Lower leg skin (tissue), 4 donors: ENCODE results near the gene TIGD6. TPM values are rescaled to one million over a fixed set of nuclear protein-coding genes. Genes with fewer than 3 reads are reported as not detected.

Source experiments
- DNase-seq, 2 donors: peaks; one replicate each; pipeline ENCODE4 v3.0.0-alpha.2; 2019; ENCODE audit warnings: low spot score in 2 of 2
- H3K4me3 ChIP-seq: fragments of 200-600 bp; sonication (generic); 2 replicates; pipeline ENCODE4 v1.5.1; 2017; ENCODE audit warnings: mild to moderate bottlenecking, low read depth; ENCODE audit not compliant: poor library complexity, severe bottlenecking
- POLR2A ChIP-seq, 2 donors: fragments of 450-650 bp; IDR thresholded peaks; one replicate each; pipeline ENCODE4 v1.6.1; 2016 to 2017; ENCODE audit warnings: antibody characterized with exemption in 2 of 2, mild to moderate bottlenecking in 1 of 2, moderate library complexity in 1 of 2
- WGBS, 2 donors: methylation state at CpG; one replicate each; pipeline ENCODE4 v1.1.5; 2018; 5-methylcytosine and 5-hydroxymethylcytosine counted together
- intact Hi-C: fragments of 100-400 bp; cut with DNase I; formaldehyde crosslinking; loops from one replicate; pipeline ENCODE4 v1.15.0; 2023; ENCODE audit warnings: low total_unique reads
- total RNA-seq, 4 donors: library from RNA; depleted of rRNA; stranded (reverse); fragments of >200 nt; gene quantifications; one replicate each; pipeline ENCODE4 v1.1.0, GENCODE V29; 2016
- TF ChIP-seq, protein P1 (sequence below), 3 donors: fragments of 450-650 bp; IDR thresholded peaks; one replicate each; pipeline ENCODE4 v1.5.1; 2016; ENCODE audit warnings: antibody characterized with exemption in 3 of 3, mild to moderate bottlenecking in 3 of 3, moderate library complexity in 2 of 3

TIGD6 gene
- total RNA-seq: 1 to 10 TPM; 3.8 to 8.3 (median 6.0) TPM

DNA sequence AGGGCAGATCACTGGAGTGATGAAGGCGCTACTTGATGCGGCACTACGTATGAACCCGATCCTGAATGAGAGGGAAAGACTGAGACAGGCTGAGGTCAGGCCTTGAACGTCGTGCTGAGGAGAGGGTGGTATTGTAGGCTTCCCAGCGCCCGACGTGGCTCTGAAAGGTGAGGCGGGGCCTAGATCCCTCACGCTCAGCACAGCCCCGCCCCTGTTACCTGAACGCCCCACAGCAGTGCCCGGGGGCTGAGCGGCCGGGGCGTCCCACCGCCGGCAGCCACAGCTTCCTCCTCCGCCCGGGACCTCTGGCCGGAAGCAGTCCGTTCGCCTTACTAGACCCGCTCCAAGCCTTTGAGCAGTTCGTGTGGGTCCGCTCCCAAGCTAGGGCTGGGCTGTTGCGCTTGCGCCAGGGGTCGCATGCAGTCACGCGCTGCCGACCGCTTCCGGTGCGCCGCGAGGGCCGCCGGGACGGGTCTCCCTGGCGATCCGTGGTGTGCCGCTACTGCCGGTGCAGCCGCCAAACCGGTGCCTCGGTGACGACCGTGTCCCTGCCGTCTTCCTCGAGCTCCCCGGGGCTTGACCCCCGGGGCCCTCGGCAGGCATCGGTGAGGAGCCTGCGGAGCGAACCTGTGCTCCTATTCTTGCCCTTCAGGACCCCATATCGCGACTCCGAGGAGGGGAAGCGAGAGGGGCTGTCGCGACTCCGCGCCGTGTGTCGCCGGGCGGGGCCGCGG lies at the start of gene TIGD6, which contains the start of gene HMGXB3:
Gene TIGD6 (minus strand): TSS at position 399 of the 734 bp plus-strand sequence. CDS start 4,306 bp downstream, outside the sequence.
Gene HMGXB3 (plus strand): TSS at position 484 of the 734 bp plus-strand sequence. CDS start 4,114 bp downstream, outside the sequence.
- TF ChIP-seq POLR2A (IDR thresholded peaks at IDR 0.05): no peak
- TF ChIP-seq, protein P1, sequence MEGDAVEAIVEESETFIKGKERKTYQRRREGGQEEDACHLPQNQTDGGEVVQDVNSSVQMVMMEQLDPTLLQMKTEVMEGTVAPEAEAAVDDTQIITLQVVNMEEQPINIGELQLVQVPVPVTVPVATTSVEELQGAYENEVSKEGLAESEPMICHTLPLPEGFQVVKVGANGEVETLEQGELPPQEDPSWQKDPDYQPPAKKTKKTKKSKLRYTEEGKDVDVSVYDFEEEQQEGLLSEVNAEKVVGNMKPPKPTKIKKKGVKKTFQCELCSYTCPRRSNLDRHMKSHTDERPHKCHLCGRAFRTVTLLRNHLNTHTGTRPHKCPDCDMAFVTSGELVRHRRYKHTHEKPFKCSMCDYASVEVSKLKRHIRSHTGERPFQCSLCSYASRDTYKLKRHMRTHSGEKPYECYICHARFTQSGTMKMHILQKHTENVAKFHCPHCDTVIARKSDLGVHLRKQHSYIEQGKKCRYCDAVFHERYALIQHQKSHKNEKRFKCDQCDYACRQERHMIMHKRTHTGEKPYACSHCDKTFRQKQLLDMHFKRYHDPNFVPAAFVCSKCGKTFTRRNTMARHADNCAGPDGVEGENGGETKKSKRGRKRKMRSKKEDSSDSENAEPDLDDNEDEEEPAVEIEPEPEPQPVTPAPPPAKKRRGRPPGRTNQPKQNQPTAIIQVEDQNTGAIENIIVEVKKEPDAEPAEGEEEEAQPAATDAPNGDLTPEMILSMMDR (IDR thresholded peaks at IDR 0.05): no peak
- intact Hi-C loops: no loop called here
- DNase-seq: peak; percentile 91 to 99
- 1 to 2% methylated on average over 24 to 45 of the region's 72 CpGs for WGBS, 2 donors
- peak within 1 kb of the TSS; percentile 87 for H3K4me3 ChIP-seq

DNA sequence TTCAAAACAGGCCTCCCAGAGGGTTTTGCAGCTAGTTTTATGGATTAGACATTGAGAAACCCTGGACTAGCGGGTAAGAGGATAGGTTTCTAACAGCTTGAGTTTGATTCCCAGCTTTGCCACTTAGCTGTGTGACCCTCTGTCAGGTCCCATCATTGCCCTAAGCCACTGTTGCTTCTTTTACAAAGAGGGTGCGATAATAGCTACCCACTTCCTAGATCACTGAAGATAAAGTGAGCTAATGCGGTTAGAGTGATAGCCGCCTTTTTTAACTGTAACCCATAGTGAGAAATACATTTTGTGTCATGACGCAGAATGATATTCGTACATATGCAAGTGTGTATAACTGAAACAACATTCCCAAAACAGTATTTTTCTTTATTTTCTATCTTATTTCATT lies 45.6 kb upstream of the TIGD6 start:
- no peak for TF ChIP-seq POLR2A (IDR thresholded peaks at IDR 0.05)
- TF ChIP-seq, protein P1 (IDR thresholded peaks at IDR 0.05): no peak
- intact Hi-C loops: no loop called here
- H3K4me3 ChIP-seq: no peak overlapping the region
- no peak for DNase-seq
- whole genome bisulfite sequencing, 2 donors: 96 to 97% methylated on average over 6 of the region's 6 CpGs

DNA sequence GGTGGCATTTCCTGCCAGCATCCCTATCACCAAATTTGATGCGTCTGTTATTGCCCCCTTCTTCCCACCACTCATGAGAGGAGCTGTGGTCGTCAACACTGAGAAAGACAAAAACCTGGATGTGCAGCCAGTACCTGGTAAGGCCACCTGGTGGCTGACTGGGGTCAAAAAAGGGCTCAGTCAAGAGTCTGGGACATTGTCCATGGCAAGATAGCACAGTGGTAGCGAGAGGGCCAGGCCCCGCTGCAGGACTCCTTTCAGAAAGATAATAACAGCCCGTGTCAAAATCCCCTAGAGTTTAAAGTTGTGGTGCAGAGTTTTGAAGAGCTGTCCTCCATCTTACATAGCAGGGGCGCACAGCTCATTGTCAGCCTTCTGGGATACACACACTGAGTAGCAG lies 45.1 kb upstream of the TIGD6 start:
- H3K4me3 ChIP-seq: no peak overlapping the region
- WGBS, 2 donors: 94% methylated on average over 6 of the region's 6 CpGs
- TF ChIP-seq POLR2A (IDR thresholded peaks at IDR 0.05): no peak
- TF ChIP-seq, protein P1 (IDR thresholded peaks at IDR 0.05): no peak
- intact Hi-C loops: no loop called here
- no peak for DNase-seq

DNA sequence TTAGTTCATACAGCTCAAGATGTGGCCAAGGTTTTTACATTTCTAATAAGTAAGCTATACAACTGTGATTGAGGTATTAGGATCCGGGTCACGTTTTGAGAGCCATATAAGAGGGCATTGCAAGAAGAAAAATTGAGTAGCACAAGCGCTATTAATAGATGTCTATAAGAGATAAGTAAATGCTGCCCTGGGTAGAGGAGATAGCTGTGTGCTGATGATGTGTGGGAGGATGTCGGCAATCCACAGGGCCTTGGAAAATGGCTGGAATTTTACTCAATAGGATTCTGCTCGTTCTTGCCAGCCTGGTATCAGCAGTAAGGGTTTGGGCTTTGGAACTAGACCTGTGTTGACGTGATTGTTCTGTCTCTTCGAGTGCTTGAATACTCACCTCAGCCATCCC lies 44.3 kb upstream of the TIGD6 start:
- H3K4me3 ChIP-seq: no peak overlapping the region
- DNase-seq: no peak
- no peak for TF ChIP-seq POLR2A (IDR thresholded peaks at IDR 0.05)
- TF ChIP-seq, protein P1 (IDR thresholded peaks at IDR 0.05): no peak
- intact Hi-C loops: no loop called here
- WGBS, 2 donors: 86 to 90% methylated on average over 7 of the region's 7 CpGs

DNA sequence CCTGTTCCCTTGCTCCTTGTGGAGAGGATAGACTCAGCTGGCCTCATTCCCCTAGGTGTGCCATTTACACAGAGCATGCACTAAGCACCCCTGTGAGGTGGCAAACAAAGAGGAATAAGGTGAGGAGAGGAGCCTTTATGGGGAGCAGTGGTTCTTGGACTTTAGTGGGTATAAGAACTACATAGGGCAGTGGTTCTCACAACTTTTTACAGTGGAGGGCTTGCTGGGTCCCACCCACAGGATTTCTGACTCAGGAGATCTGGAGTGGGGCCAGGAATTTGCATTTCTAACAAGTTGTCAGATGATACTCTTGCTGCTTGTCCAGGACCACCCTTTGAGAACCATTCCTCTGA lies 43.9 kb upstream of the TIGD6 start:
- no peak for TF ChIP-seq POLR2A (IDR thresholded peaks at IDR 0.05)
- TF ChIP-seq, protein P1 (IDR thresholded peaks at IDR 0.05): no peak
- DNase-seq: no peak
- no peak overlapping the region for H3K4me3 ChIP-seq
- intact Hi-C loops: no loop called here
